Esophagus squamous epithelium (tissue), 5 donors: ENCODE measurements around the gene GNA12. TPM values are rescaled to one million over a fixed set of nuclear protein-coding genes. Genes with fewer than 3 reads are reported as not detected.

ENCODE experiments used
- DNase-seq: peaks from one replicate; lab custom pipeline; 2025; lab: John Stamatoyannopoulos, UW
- H3K27ac ChIP-seq, 4 donors: fragments of 200-600 bp; sonication (generic); one replicate each; pipeline ENCODE4 v1.5.1; 2016 to 2019; ENCODE audit warnings: mild to moderate bottlenecking in 1 of 4
- H3K27me3 ChIP-seq, 4 donors: fragments of 200-600 bp; sonication (generic); 1 replicate in 3 of 4; 2 replicates in 1 of 4; pipeline versions ENCODE4 v1.5.1 to v1.6.0; 2017 to 2021; ENCODE audit warnings: antibody characterized with exemption in 1 of 4
- H3K36me3 ChIP-seq, 3 donors: fragments of 200-600 bp; sonication (generic); one replicate each; pipeline ENCODE4 v1.5.1; 2016 to 2019
- H3K4me1 ChIP-seq, 3 donors: fragments of 200-600 bp; sonication (generic); one replicate each; pipeline ENCODE4 v1.5.1; 2017 to 2019
- H3K4me3 ChIP-seq, 4 donors: fragments of 200-600 bp; sonication (generic); 1 replicate in 3 of 4; 2 replicates in 1 of 4; pipeline ENCODE4 v1.5.1; 2016 to 2019; ENCODE audit warnings: mild to moderate bottlenecking in 2 of 4, moderate library complexity in 1 of 4
- H3K9me3 ChIP-seq, 3 donors: fragments of 200-600 bp; sonication (generic); one replicate each; pipeline ENCODE4 v1.5.1; 2016 to 2019
- POLR2A ChIP-seq, 4 donors: fragments of 450-650 bp; IDR thresholded peaks; one replicate each; pipeline ENCODE4 v1.6.1; 2017; ENCODE audit warnings: antibody characterized with exemption in 4 of 4, mild to moderate bottlenecking in 4 of 4, moderate library complexity in 3 of 4
- WGBS, 2 donors: methylation state at CpG; one replicate each; pipeline ENCODE4 v1.1.5; 2018; 5-methylcytosine and 5-hydroxymethylcytosine counted together
- intact Hi-C: fragments of 100-400 bp; cut with DNase I; formaldehyde crosslinking; loops from one replicate; pipeline ENCODE4 v1.15.0; 2022
- total RNA-seq, 4 donors: library from RNA; depleted of rRNA; stranded (reverse); fragments of >200 nt; gene quantifications; one replicate each; pipeline ENCODE4 v1.1.0, GENCODE V29; 2016
- TF ChIP-seq, protein P1 (sequence below), 6 experiments: fragments of 450-650 bp in 4 of 6; fragments of 200-600 bp in 2 of 6; sonication (generic) in 2 of 6; IDR thresholded peaks; one replicate each; pipeline ENCODE4 v1.5.1; 2016 to 2019; ENCODE audit warnings: antibody characterized with exemption in 6 of 6, mild to moderate bottlenecking in 4 of 6, moderate library complexity in 4 of 6
- donor health status: DM: yes; HTN: yes; CAD: no.

Gene GNA12
- total RNA-seq, 4 donors from 2014 or later: 6.6 to 11.6 (median 7.6) TPM

- TF ChIP-seq, protein P1, sequence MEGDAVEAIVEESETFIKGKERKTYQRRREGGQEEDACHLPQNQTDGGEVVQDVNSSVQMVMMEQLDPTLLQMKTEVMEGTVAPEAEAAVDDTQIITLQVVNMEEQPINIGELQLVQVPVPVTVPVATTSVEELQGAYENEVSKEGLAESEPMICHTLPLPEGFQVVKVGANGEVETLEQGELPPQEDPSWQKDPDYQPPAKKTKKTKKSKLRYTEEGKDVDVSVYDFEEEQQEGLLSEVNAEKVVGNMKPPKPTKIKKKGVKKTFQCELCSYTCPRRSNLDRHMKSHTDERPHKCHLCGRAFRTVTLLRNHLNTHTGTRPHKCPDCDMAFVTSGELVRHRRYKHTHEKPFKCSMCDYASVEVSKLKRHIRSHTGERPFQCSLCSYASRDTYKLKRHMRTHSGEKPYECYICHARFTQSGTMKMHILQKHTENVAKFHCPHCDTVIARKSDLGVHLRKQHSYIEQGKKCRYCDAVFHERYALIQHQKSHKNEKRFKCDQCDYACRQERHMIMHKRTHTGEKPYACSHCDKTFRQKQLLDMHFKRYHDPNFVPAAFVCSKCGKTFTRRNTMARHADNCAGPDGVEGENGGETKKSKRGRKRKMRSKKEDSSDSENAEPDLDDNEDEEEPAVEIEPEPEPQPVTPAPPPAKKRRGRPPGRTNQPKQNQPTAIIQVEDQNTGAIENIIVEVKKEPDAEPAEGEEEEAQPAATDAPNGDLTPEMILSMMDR (IDR thresholded peaks at IDR 0.05): no peak
- TF ChIP-seq POLR2A (IDR thresholded peaks at IDR 0.05): no peak
These were observed 42.0 kb downstream of the GNA12 start for GRCh38 chr7:2802101-2802500.

DNA sequence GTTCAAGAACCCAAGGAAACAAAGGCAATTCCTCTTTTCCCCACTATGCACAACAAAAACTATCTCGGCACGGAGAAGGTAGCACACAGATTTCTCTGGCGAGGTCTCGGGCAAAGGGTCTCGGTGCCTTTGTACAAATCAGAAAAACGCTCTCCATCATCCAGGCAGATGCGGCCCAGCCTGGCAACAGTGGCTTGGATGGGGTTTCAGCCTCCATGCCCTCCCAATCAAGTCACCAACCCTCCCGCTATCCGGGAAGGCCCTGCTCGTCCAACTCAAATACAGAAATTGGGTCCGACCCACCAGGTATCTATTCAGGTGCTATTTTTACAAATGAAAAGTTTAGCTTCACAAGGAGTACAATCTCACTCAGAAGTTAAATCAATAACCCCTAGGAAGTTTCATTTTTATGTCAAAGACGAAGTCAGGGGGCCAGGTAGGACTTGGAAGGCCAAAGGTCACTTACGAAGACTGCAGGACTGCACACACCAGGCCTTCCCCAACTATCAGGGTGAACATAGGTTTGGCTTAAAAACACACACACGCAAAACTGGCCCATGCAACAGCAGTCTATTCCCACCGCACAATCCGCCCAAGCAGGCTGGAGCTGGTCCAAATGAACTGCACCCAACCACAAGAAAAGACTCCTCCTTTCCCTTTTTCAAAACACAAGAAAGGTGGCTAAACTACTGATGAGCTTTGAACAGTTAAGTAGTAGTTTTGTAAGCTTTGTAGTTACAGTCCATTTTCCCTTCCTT lies 43.0 kb downstream of the GNA12 start:
- Histone ChIP-seq H3K4me1 (peaks cover 0 to 38% (median 12%) of the 10 kb centered on the region in 3 donors), H3K36me3 (no peaks in the 10 kb centered on the region), H3K4me3 (no peak overlapping the region), H3K27me3 (no peaks in the 10 kb centered on the region), H3K27ac (peak overlapping the region in 2 of 4 donors; percentile 37 to 43), H3K9me3 (no peaks in the 10 kb centered on the region)
- intact Hi-C loops: no loop called here
- TF ChIP-seq, protein P1 (IDR thresholded peaks at IDR 0.05): no peak
- TF ChIP-seq POLR2A (IDR thresholded peaks at IDR 0.05): no peak
- DNase-seq: no peak
- 72 to 77% methylated on average over 11 to 13 of the region's 16 CpGs for WGBS, 2 donors

More at GRCh38 chr7:2802101-2802500, 42.0 kb downstream of the GNA12 start:
- no peak overlapping the region for H3K4me3 ChIP-seq
- DNase-seq: no peak
- WGBS, 2 donors: 55 to 58% methylated on average over 2 of the region's 2 CpGs
- no peaks in the 10 kb centered on the region for H3K9me3 ChIP-seq
- H3K4me1 ChIP-seq: peaks cover 0 to 31% (median 12%) of the 10 kb centered on the region in 3 donors
- intact Hi-C loops: no loop called here
- H3K27ac ChIP-seq: peak overlapping the region in 2 of 4 donors; percentile 57 to 61
- no peaks in the 10 kb centered on the region for H3K27me3 ChIP-seq
- no peaks in the 10 kb centered on the region for H3K36me3 ChIP-seq

GRCh38 chr7:2800220-2800930 lies 43.7 kb downstream of the GNA12 start:
- Histone ChIP-seq H3K4me1 (peaks cover 0 to 43% (median 12%) of the 10 kb centered on the region in 3 donors), H3K27ac (no peak overlapping the region), H3K36me3 (no peaks in the 10 kb centered on the region), H3K27me3 (no peaks in the 10 kb centered on the region), H3K9me3 (no peaks in the 10 kb centered on the region), H3K4me3 (no peak overlapping the region)
- TF ChIP-seq POLR2A (IDR thresholded peaks at IDR 0.05): no peak
- TF ChIP-seq, protein P1 (IDR thresholded peaks at IDR 0.05): no peak
- no peak for DNase-seq
- intact Hi-C loops: no loop called here
- WGBS, 2 donors: 89 to 93% methylated on average over 14 of the region's 14 CpGs

DNA sequence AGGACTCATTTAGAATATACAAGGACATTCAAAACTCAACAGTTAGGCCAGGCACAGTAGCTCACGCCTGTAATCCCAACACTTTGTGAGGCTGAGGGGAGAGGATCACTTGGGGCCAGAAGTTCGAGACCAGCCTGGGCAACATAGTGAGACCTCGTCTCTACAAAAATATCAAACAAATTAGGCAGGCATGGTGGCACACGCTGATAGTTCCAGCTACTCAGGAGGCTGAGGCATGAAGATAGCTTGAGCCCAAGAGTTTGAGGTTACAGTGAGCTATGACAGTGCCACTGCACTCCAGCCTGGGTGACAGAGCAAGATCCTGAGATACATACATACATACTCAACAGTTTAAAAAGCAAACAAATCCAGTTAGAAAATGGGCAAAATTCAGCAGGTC lies 44.9 kb downstream of the GNA12 start:
- 85 to 90% methylated on average over 4 of the region's 4 CpGs for WGBS, 2 donors
- no peak for DNase-seq
- TF ChIP-seq POLR2A (IDR thresholded peaks at IDR 0.05): no peak
- TF ChIP-seq, protein P1 (IDR thresholded peaks at IDR 0.05): no peak
- H3K4me3 ChIP-seq: no peak overlapping the region
- peaks cover 0 to 6% (median 0%) of the 10 kb centered on the region in 3 donors for H3K36me3 ChIP-seq
- no peaks in the 10 kb centered on the region for H3K9me3 ChIP-seq
- no peak overlapping the region for H3K27ac ChIP-seq
- H3K27me3 ChIP-seq: no peaks in the 10 kb centered on the region
- intact Hi-C loops: no loop called here
- H3K4me1 ChIP-seq: peaks cover 0 to 43% (median 12%) of the 10 kb centered on the region in 3 donors

GRCh38 chr7:2798669-2799068 lies 45.4 kb downstream of the GNA12 start:
- H3K4me3 ChIP-seq: no peak overlapping the region
- WGBS, 2 donors: 86 to 87% methylated on average over 2 of the region's 2 CpGs
- H3K36me3 ChIP-seq: peaks cover 0 to 12% (median 0%) of the 10 kb centered on the region in 3 donors
- H3K27me3 ChIP-seq: no peaks in the 10 kb centered on the region
- intact Hi-C loops: no loop called here
- no peak for DNase-seq
- peaks cover 0 to 43% (median 12%) of the 10 kb centered on the region in 3 donors for H3K4me1 ChIP-seq
- H3K27ac ChIP-seq: no peak overlapping the region
- TF ChIP-seq, protein P1 (IDR thresholded peaks at IDR 0.05): no peak
- TF ChIP-seq POLR2A (IDR thresholded peaks at IDR 0.05): no peak
- H3K9me3 ChIP-seq: no peaks in the 10 kb centered on the region
